HPDE6-E6E7 (cell line): ENCODE data around the gene STAU1.
A peak's percentile ranks its signal among the peaks of the same experiment; 100 is the strongest.
"Not testable (repeated sequence)": the region's sequence is repeated elsewhere in the genome, so short reads cannot be mapped to it uniquely, and the experiment has no call there.

Experiments
- DNase-seq: peaks from one replicate; pipeline ENCODE4 v3.0.0; 2011; ENCODE audit warnings: missing footprints; ENCODE audit errors: extremely low spot score

STAU1 gene

GRCh38 chr20:49203746-49204145, 15.6 kb upstream of the STAU1 start:
- no peak for DNase-seq

- no peak for DNase-seq
Observed at GRCh38 chr20:49203011-49203410, 14.9 kb upstream of the STAU1 start.

DNA sequence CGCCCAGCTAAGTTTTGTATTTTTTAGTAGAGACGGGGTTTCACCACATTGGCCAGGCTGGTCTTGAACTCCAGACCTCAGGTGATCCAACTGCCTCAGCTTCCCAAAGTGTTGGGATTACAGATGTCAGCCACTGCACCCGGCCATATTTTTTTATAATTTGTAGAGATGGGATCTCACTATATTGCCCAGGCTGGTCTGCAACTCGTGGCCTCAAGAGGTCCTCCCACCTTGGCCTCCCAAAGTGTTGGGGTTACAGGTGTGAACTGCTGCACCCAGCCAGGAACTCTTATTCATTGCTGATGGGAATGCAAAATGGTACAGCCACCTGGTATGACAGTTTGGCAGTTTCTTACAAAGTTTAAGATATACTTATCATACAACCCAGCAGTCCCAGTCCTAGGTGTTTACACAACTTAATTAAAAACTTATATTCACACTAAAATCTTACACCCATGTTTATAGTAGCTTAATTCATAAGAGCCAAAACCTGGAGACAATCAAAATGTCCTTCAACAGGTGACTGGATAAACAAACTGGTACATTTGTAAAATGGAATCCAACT, 11.7 kb upstream of the STAU1 start:
- DNase-seq = no peak

DNA sequence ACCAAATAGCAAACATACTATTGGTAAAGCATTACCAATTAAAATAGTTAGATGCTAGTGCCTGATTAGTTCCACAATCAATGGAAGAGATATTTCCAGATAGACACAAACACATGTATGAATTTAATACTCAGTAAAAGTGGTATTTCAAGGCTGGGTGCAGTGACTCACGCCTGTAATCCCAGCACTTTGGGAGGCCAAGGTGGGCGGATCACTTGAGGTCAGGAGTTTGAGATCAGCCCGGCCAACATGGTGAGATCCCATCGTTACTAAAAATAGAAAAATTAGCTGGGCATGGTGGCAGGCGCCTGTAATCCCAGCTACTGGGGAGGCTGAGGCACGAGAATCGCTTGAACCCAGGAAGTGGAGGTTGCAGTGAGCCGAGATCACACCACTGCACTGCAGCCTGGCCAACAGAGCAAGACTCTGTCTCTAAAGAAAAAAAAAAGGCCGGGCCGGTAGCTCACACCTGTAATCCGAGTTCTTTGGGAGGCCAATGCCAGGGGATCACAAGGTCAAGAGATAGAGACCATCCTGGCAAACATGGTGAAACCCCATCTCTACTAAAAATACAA, 4.9 kb upstream of the STAU1 start:
- not testable (repeated sequence) for DNase-seq

DNA sequence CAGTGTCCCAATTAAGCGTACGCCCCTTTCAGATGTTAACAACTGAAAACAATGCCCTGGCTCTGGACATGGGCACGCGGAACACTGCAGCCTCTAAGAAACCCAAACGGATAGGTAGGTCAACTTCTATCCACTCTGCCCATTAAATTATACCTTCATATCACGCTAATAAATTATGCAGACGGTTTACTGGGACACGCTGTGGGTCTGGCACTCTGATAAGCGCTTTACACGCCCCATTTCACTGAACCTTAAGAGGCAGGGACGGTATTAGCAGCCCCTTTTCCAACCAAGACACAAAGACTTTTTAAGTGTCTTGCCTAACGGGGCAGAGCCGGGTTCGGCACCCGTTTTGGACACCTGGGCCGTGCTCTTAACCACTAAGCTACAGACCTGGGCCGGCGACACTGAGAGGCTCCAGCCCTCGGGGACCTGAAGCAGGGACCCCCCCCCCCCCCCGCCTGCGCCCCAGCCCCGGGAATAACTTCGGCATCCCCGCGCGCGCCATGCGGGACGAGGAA, 744 bp downstream of the STAU1 start:
- peak; percentile 23 for DNase-seq

GRCh38 chr20:49186535-49187329, 1.4 kb downstream of the STAU1 start:
- DNase-seq = peak; percentile 81

DNA sequence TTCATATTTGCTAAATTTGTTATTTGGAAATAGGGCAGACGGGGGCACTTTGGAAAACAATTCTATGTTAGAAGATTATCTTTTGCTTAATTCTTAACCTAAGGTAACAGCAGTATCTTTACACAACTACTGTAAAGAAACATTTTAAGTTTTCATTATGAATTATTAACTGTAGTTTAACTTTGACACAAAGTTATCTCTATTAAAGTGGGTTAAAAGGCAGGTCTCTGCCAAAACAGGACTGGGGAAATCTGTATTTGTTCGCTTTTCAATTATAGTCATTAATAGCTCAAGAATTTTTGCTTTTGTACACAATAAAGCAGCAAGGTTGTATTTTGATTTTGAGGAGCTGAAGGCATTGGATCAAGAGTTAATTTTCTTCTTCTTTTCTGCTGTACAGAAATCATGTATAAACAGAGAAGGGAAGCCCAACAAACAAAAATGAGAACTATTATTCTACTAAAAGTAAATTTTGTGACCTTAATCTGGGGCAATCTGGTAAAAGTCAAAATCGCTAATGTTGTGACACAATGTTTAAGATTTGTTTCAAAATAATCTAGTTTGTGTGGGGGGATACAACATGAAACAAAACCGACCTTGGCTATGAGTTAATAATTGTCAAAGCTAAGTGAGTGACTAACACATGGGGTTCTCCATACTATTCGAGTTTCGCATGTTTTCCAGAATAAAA, 2.9 kb downstream of the STAU1 start:
- no peak for DNase-seq

GRCh38 chr20:49184691-49185070, 3.5 kb downstream of the STAU1 start:
- no peak for DNase-seq

- DNase-seq = not testable (repeated sequence)
Observed at GRCh38 chr20:49184084-49184501, 4.0 kb downstream of the STAU1 start.

GRCh38 chr20:49183444-49183843, 4.7 kb downstream of the STAU1 start:
- no peak for DNase-seq

DNA sequence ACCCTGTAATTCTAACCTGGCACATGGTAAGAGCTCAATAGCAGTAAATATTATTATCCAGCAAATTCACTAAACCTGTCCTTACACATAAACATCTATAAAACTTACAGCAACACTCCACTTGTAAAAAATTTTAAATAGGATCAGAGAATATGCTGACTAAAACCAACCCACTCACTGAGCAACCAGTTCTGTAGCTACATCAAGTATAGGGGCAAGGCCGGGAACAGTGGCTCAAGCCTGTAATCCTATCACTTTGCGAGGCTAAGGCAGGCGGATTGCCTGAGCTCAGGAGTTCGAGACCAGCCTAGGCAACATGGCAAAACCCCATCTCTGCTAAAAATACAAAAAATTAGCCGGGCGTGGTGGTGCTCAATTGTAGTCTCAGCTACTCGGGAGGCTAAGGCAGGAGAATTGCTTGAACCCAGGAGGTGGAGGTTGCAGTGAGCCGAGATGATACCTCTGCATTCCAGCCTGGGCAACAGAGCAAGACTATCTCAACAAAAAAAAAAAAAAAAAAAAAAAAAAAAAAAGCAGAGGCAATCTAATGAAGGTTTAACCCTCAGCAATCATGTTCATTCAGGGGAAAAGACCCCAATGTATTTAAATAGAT, 6.8 kb downstream of the STAU1 start:
- DNase-seq = no peak

DNA sequence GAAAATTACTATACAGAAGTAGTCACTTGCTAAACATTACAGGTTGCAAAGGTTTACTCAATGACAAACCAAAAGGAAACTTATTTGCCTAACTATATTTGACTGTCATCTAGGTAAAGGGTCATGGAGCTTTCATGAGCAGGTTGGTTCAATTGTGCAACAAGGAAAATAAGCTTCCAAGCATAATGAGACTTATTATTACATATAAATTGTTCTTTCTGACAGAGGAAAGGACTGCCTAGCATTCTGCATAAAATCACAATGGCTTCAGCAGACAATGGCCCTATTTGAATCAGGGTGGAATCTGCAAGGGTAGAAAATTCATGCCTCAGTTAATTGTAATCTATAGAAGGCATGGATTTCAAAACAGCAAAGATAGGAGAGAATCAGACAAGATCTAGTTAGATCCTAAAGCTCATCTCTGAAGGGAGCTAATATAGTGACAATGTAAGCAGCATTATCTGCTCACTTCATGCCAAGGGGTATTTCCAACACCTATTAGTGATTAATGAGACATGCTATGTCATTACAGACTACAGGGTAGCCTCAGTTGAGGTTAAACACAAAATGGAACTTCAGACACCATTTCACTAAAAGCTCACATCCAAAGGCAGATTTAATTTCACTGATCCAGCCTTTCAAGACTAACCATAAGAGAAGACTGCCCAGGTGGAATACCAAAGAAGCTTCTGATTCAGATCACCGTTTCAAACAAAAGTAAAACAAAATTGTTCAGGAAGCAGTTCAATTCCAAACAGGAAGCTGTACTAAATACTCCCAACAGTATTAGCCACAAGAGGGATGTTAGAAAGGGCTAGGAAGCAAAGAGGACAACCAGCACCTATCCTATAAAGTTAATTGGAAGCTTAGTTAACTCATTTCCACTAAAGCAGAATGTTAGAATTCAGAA, 8.5 kb downstream of the STAU1 start:
- peak; percentile 17 for DNase-seq

DNA sequence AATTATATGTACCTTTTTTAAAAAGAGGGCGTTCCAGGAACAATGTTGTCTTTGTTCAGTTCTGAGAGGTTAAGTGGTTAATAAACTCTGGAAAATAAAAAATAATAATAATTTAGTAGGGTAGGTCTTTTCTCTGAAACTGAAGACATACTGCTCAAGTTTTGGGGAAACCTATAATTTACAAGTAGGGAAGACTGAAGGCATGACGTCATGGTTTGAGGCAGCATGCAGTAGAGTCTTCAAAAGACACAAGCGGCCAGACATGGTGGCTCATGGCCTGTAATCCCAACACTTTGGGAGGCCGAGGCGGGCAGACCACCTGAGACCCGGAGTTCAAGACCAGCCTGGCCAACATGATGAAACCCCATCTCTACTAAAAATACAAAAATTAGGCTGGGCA, 14.0 kb downstream of the STAU1 start:
- DNase-seq = no peak

GRCh38 chr20:49172413-49172812, 15.7 kb downstream of the STAU1 start:
- DNase-seq = no peak

DNA sequence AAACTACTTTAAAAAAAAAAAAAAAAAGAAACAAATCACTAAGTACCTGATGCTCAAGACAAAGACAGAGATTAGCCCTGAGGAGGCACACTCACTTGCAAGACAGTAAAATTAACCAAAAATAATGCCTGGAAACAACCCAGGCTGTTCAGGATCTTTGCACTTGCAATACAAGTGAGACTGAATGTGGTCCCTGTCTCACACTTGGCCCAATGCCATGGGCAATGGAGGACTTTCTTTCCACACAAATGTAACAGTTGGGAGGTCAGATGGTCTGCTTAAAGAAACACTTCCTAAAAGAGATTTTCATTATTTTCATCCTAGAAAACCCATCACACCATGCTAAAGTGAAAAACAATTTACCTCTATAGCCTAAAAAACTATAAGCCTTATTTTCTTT, 16.2 kb downstream of the STAU1 start:
- DNase-seq = no peak

- no peak for DNase-seq
Observed at GRCh38 chr20:49170714-49171113, 17.4 kb downstream of the STAU1 start.

DNA sequence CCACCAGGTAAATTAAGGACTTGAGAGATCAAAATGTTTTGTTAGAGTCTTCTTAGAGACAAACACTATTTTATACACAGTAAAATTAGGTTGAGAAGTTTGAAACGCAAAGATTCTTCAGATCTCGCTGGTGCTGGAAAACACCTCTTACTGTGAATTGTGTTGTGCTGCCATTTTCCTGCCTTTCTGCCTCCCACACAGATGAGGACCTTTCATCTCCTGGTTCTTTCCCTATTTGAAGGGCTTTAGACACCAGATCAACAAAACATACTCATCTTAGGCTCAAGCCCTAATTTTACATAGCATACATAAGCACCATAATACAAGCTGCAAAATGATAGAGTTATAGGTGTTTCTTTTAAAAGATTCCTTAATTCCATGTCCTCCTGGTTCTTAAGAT, 18.6 kb downstream of the STAU1 start:
- DNase-seq = no peak

DNA sequence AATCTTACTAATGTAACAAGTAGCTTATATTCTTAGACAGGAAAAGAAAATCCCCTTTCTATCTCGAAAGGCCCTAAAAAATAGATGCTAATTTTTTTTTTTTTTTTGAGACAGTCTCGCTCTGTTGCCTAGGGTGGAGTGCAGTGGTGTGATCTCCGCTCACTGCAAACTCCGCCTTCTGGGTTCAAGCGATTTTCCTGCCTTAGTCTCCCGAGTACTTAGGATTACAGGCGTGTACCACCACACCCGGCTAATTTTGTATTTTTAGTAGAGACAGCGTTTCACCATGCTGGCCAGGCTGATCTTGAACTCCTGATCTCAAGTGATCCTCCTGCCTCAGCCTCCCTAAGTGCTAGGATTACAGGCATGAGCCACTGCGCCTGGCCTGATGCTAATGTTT, 19.3 kb downstream of the STAU1 start:
- not testable (repeated sequence) for DNase-seq

DNA sequence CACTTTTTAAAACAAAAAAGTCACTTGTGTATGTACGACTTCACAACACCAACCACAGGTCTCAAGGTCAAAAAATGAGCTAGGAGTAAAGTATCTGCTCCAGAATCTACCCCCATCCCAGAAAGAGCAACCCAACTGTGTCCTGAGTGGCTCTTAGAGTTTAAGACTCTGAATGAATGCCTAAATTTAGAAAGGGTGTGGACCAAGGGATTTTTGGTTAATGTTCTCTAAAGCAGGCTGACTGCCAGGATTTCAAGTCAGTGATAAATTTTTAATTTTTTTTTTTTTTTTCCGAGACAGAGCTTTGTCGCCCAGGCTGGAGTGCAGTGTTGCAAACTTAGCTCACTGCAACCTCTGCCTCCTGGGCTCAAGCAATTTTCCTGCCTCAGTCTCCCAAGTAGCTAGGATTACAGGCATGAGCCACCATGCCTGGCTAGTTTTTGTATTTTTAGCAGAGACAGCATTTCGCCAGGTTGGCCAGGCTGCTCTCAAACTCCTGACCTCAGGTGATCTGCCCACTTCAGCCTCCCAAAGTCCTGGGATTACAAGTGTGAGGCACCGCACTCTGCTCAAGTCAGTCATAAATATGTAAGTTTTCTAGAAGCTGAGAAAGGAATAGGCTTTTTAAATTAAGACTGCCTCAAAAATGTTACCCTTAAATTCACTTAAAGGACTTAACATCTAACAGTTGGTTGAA, 20.2 kb downstream of the STAU1 start:
- DNase-seq = no peak
